ENCODE measurements around the gene MAD2L1.

DNA sequence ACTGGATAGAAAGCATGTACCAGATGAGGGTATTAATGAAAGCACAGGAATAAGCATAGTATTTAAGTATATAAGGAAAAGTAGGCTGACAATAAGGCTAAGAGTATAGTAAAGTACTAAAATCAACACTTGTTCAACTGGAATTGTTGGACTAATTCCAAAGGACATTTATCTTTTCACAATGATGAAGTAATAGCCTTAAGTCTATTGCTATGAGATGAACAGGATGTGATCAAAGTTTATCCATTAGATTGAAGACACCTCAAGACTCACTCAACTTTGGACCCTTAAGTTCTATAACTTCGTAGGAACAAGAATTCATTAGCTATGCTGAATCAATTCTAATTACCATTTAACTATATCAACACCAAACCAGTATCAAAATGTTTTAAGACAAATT lies 7.6 kb downstream of the MAD2L1 start:
- TF ChIP-seq, protein P1, sequence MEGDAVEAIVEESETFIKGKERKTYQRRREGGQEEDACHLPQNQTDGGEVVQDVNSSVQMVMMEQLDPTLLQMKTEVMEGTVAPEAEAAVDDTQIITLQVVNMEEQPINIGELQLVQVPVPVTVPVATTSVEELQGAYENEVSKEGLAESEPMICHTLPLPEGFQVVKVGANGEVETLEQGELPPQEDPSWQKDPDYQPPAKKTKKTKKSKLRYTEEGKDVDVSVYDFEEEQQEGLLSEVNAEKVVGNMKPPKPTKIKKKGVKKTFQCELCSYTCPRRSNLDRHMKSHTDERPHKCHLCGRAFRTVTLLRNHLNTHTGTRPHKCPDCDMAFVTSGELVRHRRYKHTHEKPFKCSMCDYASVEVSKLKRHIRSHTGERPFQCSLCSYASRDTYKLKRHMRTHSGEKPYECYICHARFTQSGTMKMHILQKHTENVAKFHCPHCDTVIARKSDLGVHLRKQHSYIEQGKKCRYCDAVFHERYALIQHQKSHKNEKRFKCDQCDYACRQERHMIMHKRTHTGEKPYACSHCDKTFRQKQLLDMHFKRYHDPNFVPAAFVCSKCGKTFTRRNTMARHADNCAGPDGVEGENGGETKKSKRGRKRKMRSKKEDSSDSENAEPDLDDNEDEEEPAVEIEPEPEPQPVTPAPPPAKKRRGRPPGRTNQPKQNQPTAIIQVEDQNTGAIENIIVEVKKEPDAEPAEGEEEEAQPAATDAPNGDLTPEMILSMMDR (conservative IDR thresholded peaks at IDR 0.05; ENCODE audit: low read depth, low read length) = no peak
- TF ChIP-seq EZH2 (IDR thresholded peaks at IDR 0.05; ENCODE audit: low read length, unreplicated experiment) = no peak
